Subcutaneous adipose tissue (tissue), 4 donors: ENCODE results near the gene FGF8. TPM values are rescaled to one million over a fixed set of nuclear protein-coding genes. Genes with fewer than 3 reads are reported as not detected.

Experiments
- CTCF ChIP-seq: fragments of 450-650 bp; IDR thresholded peaks from one replicate; pipeline ENCODE4 v1.5.1; 2016; ENCODE audit warnings: low read depth, mild to moderate bottlenecking, control low read depth, antibody characterized with exemption, moderate library complexity
- total RNA-seq, 4 donors: library from RNA; depleted of rRNA; stranded (reverse); fragments of >200 nt; gene quantifications; one replicate each; pipeline ENCODE4 v1.1.0, GENCODE V29; 2016

The FGF8 gene
- total RNA-seq, 4 donors from 2014 or later: not detected

GRCh38 chr10:101732096-101732495, 43.8 kb downstream of the FGF8 start:
- no peak for TF ChIP-seq CTCF

DNA sequence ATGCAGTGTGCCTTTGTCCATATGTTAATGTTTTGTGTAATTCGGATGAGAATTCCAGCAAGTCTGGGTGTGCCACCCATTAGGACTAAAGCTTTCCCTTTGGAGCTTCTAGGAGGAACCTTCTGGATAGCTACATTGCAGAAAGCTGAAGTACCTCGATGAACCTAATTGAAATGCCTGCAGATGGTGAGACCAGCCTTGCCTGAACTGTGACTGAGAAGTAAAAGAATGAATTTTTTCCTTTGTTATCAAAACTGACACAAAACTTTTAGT, 49.9 kb downstream of the FGF8 start:
- TF ChIP-seq CTCF: no peak

GRCh38 chr10:101725296-101726114, 50.4 kb downstream of the FGF8 start:
- no peak for TF ChIP-seq CTCF

GRCh38 chr10:101724446-101724845, 51.5 kb downstream of the FGF8 start:
- TF ChIP-seq CTCF: no peak

DNA sequence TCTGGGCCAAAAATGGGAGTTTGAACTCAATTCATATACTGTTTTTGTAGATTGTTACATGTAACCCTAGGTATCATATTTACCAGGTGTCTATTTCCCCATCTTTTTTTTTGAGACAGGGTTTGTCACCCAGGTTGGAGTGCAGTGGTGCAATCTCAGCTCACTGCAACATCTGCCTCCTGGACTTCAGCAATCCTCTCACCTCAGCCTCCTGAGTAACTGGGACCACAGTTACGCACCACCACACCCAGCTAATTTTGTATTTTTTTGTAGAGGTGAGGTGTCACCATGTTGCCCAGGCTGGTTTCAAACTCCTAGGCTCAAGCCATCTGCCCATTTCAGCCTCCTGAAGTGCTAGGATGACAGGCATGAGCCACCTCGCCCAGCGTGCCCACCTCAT, 52.7 kb downstream of the FGF8 start:
- TF ChIP-seq CTCF: no peak

DNA sequence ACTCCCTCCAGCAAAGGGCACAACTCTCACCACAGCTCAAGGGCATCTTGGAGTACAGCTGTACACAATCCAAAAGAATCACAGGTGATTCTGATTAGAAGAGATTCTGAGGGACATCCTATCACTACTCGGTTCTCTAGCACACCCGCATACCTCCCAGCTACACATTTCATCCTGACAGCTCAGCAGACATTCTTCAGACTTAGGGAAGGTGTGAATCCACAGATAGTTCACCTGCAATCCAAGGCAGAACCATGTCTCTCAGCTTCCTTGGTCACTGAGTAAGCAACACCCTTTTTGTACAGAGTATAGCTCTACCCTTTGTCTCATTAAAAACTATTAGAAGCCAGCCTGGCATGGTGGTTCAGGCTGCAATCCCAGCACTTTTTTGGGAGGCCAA, 54.1 kb downstream of the FGF8 start:
- TF ChIP-seq CTCF: no peak

DNA sequence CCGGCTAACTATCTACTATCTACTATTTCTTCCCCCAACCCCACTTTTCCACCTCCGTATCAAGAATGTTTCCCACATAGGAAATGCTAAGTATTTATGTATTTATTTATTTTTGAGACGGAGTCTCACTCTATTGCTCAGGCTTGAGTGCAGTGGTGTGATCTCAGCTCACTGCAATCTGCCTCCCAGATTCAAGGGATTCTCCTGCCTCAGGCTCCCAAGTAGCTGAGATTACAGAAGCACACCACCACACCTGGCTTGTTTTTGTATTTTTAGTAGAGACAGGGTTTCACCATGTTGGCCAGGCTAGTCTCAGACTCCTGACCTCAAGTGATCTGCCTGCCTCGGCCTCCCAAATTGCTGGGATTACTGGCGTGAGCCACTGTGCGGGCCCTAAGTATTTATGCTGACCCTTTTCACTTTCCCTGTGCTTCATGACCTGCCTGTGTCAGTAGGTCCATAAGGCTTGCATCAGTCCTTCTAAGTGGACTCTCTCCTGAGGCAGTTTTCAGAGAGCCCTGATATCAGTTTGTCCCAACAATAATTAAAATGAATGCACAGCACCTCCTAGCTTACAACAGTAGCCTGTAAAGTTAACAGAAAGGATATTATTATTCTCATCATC, 55.2 kb downstream of the FGF8 start:
- no peak for TF ChIP-seq CTCF

Other genes starting within 250 kb of the FGF8 start
- 10 to 100 TPM; 11.9 to 30.7 (median 21.4) TPM for gene POLL, start 187.9 kb downstream of the FGF8 start, total RNA-seq
- gene DPCD, start 187.8 kb downstream of the FGF8 start, total RNA-seq: 10 to 100 TPM; 12.2 to 16.0 (median 13.5) TPM
- 10 to 100 TPM; 41.7 to 88.0 (median 57.7) TPM for gene FBXW4, start 80.9 kb downstream of the FGF8 start, total RNA-seq
- gene NPM3, start 7.3 kb upstream of the FGF8 start, total RNA-seq: 10 to 100 TPM; 16.8 to 32.8 (median 25.7) TPM
- gene OGA, start 42.3 kb upstream of the FGF8 start, total RNA-seq: 100 to 1,000 TPM; 160 to 233 (median 190) TPM
- 100 to 1,000 TPM in 2 of 4 donors, 10 to 100 TPM in 2; 40.6 to 472 (median 78.2) TPM for gene KCNIP2, start 67.7 kb upstream of the FGF8 start, total RNA-seq